Measurements from ENCODE around the gene NFATC1.

NFATC1 gene

DNA sequence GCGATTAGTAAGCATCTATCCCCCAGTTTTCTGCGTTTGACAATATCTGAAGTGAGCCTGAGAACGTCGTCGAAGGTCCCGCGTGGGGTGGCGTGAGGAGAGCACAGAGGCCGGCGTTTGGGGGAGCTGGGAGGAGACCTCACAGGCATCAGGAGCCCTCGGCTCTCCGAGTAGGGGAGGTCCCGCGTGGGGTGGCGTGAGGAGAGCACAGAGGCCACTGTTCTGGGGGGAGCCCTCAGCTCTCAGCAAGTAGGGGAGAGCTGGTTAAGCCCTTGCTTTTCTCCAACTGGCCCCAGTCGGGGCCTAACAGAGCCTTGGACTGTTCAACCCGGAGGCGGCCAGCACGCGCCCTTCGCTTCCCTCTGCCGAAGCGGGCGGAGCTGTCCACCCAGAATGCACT lies 134.3 kb downstream of the NFATC1 start:
- Histone ChIP-seq H3K27ac (no peak overlapping the region), H3K4me2 (0 out of 22 replicates have a peak overlapping the region, but pooled peaks of 2 of the 11 experiments have one; percentile 70), H4K20me1 (peaks cover 0 to 60% (median 19%) of the 10 kb centered on the region in 11 experiments; a peak in 15 of 22 replicates), H3K4me1 (peaks cover 0 to 23% (median 13%) of the 10 kb centered on the region in 10 experiments; a peak in 16 of 20 replicates), H3K9me3 (replicated peaks in 1 of 11) (no peaks in the 10 kb centered on the region), H3K9ac (no peak overlapping the region), H3K36me3 (peaks cover 0 to 15% (median 6%) of the 10 kb centered on the region in 11 experiments; a peak in 7 of 22 replicates), H3K27me3 (peaks cover 0 to 47% (median 3%) of the 10 kb centered on the region in 11 experiments; a peak in 8 of 22 replicates), H3K4me3 (no peak overlapping the region)
- TF ChIP-seq Cebpa-rat (IDR thresholded peaks at IDR 0.05) = no peak

DNA sequence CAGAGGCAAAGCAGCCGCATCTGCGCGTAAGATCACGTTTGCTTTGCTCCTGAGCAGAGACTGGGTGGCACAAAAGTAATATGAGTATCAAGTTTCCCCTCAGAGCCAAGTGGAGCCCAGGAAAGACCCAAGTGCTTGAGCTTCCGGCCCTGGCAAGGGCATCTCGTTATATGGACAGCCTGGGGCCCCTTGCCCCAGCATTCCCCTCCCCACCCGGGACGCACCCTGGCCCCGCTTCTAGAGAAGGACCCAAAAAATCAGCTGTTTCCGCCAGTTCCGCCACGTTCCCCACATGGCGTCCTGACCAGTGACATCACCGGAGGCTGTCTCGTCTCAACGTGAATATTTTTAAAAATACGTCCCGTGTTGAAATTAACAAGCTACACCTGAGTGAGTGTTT lies 135.1 kb downstream of the NFATC1 start:
- no peak for TF ChIP-seq Cebpa-rat (IDR thresholded peaks at IDR 0.05)
- Histone ChIP-seq H3K4me2 (no peak overlapping the region), H3K27ac (no peak overlapping the region), H3K36me3 (peaks cover 0 to 15% (median 6%) of the 10 kb centered on the region in 11 experiments; a peak in 7 of 22 replicates), H3K9ac (no peak overlapping the region), H4K20me1 (peaks cover 0 to 55% (median 15%) of the 10 kb centered on the region in 11 experiments; a peak in 15 of 22 replicates), H3K4me1 (peaks cover 0 to 20% (median 13%) of the 10 kb centered on the region in 10 experiments; a peak in 16 of 20 replicates), H3K9me3 (replicated peaks in 1 of 11) (no peaks in the 10 kb centered on the region), H3K27me3 (peaks cover 0 to 42% (median 3%) of the 10 kb centered on the region in 11 experiments; a peak in 8 of 22 replicates), H3K4me3 (no peak overlapping the region)

DNA sequence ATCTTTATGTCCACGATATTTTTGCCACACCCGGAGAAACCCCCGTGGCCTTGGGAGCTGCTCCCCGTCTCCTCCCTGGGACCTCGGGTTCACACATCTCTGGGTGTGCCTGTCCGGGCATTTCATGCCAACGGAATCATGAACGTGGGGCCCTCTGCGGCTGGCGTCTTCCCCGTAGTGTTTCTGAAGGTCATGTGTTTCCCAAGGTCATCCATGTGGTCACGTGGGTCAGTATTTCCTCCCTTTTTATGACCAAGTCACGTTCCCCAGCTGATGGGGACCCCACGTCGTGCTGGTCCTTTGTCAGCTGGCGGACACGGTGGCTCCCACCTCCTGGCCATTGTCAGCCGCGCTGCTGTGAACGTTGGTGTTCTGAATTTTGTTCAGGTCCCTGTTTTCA lies 135.7 kb downstream of the NFATC1 start:
- peaks cover 0 to 20% (median 11%) of the 10 kb centered on the region in 10 experiments; a peak in 16 of 20 replicates for H3K4me1 ChIP-seq
- no peak overlapping the region for H3K4me2 ChIP-seq
- no peaks in the 10 kb centered on the region for H3K9me3 ChIP-seq (replicated peaks in 1 of 11)
- peaks cover 0 to 37% (median 3%) of the 10 kb centered on the region in 11 experiments; a peak in 8 of 22 replicates for H3K27me3 ChIP-seq
- peaks cover 0 to 15% (median 6%) of the 10 kb centered on the region in 11 experiments; a peak in 7 of 22 replicates for H3K36me3 ChIP-seq
- H3K27ac ChIP-seq = no peak overlapping the region
- peaks cover 0 to 49% (median 9%) of the 10 kb centered on the region in 11 experiments; a peak in 14 of 22 replicates for H4K20me1 ChIP-seq
- H3K4me3 ChIP-seq = no peak overlapping the region
- H3K9ac ChIP-seq = no peak overlapping the region
- TF ChIP-seq Cebpa-rat (IDR thresholded peaks at IDR 0.05) = no peak

DNA sequence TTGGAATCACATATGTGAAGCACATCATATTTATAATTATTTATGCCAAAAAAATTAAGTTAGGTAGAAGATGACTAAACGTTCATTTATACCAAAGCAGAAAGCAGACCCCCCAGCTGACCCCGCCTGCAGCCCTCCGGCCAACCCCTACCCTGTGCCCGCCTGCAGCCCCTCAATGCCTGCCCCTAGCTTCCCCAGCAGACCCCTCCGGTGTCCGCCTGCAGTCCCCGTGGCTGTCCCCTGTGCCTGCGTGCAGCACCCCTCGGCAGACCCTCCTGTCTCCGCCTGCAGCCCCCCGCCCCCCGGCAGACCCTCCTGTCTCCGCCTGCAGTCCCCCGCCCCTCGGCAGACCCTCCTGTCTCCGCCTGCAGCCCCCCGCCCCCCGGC lies 136.2 kb downstream of the NFATC1 start:
- Histone ChIP-seq H3K9me3 (replicated peaks in 1 of 11) (no peaks in the 10 kb centered on the region), H3K27ac (no peak overlapping the region), H3K4me1 (peaks cover 0 to 20% (median 9%) of the 10 kb centered on the region in 10 experiments; a peak in 16 of 20 replicates), H4K20me1 (peaks cover 0 to 44% (median 8%) of the 10 kb centered on the region in 11 experiments; a peak in 13 of 22 replicates), H3K36me3 (peaks cover 0 to 15% (median 6%) of the 10 kb centered on the region in 11 experiments; a peak in 7 of 22 replicates), H3K27me3 (peaks cover 0 to 37% (median 3%) of the 10 kb centered on the region in 11 experiments; a peak in 8 of 22 replicates), H3K9ac (no peak overlapping the region), H3K4me2 (no peak overlapping the region), H3K4me3 (no peak overlapping the region)
- TF ChIP-seq Cebpa-rat (IDR thresholded peaks at IDR 0.05) = no peak

DNA sequence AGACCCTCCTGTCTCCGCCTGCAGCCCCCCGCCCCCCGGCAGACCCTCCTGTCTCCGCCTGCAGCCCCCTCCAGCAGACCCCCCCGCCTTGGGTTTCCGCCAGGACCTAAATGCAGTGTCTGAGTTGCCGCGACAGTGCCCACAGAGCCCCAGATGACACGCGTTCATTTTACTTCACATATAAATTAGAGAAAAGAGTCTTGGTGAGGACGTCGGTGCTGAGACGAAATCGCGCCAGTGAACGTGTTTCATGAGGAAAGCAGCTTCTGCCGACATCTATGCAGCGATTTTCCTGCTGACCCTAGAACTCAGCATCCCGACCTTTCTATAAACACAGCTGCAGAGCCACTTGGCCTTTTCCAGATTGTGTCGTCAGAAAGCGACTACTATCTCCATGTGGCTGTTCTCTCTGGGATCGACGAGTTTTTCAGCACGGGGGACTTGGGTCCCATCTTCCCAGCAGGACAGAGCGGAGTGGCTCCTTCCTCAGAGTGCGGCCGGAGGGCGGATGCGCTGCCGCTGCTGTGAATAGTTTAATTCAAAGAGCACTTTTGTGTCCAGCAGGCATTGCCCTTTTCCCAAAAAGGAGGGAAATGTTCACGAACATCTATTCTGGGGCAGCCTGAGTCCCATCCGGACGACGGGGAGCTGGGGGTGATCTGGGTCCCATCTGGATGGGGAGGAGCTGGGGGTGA lies 136.7 kb downstream of the NFATC1 start:
- no peak overlapping the region for H3K27ac ChIP-seq
- H3K4me1 ChIP-seq = peaks cover 0 to 20% (median 9%) of the 10 kb centered on the region in 10 experiments; a peak in 16 of 20 replicates
- H3K27me3 ChIP-seq = peaks cover 0 to 34% (median 3%) of the 10 kb centered on the region in 11 experiments; a peak in 8 of 22 replicates
- H4K20me1 ChIP-seq = peaks cover 0 to 39% (median 8%) of the 10 kb centered on the region in 11 experiments; a peak in 12 of 22 replicates
- H3K9me3 ChIP-seq (replicated peaks in 1 of 11) = peaks cover 0 to 1% (median 1%) of the 10 kb centered on the region in 11 experiments; a peak in 13 of 22 replicates
- H3K9ac ChIP-seq = no peak overlapping the region
- H3K4me2 ChIP-seq = no peak overlapping the region
- TF ChIP-seq Cebpa-rat (IDR thresholded peaks at IDR 0.05) = no peak
- H3K36me3 ChIP-seq = peaks cover 0 to 10% (median 5%) of the 10 kb centered on the region in 11 experiments; a peak in 7 of 22 replicates
- H3K4me3 ChIP-seq = no peak overlapping the region

DNA sequence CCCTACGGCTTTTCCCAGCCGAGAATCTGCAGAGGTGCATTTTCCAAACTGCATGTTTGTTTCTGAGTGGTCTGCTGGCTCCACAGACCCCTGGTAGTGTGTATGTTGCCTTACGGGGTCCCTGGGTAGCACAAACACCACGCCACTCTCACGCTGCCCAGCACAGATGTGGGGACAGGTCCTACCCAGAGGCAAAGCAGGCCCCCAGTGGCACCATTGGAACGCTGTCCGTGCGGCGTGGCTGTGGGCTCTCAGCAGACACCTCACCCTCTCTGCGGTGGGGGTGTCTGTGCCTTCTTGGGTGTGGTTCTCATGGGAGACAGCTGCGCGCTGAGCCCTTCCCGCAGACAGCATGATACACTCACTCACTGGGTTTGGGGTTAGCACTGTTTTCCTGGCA lies 137.4 kb downstream of the NFATC1 start:
- peaks cover 0 to 5% (median under 1%) of the 10 kb centered on the region in 11 experiments; a peak in 6 of 22 replicates for H3K36me3 ChIP-seq
- peaks cover 0 to 29% (median 3%) of the 10 kb centered on the region in 11 experiments; a peak in 8 of 22 replicates for H3K27me3 ChIP-seq
- H3K27ac ChIP-seq = no peak overlapping the region
- no peak overlapping the region for H3K4me2 ChIP-seq
- H3K4me1 ChIP-seq = peaks cover 0 to 20% (median 9%) of the 10 kb centered on the region in 10 experiments; a peak in 16 of 20 replicates
- no peak overlapping the region for H3K4me3 ChIP-seq
- no peak overlapping the region for H3K9ac ChIP-seq
- H4K20me1 ChIP-seq = peaks cover 0 to 32% (median 8%) of the 10 kb centered on the region in 11 experiments; a peak in 11 of 22 replicates
- H3K9me3 ChIP-seq (replicated peaks in 1 of 11) = peaks cover 6 to 8% (median 8%) of the 10 kb centered on the region in 11 experiments; a peak in 19 of 22 replicates
- TF ChIP-seq Cebpa-rat (IDR thresholded peaks at IDR 0.05) = no peak

DNA sequence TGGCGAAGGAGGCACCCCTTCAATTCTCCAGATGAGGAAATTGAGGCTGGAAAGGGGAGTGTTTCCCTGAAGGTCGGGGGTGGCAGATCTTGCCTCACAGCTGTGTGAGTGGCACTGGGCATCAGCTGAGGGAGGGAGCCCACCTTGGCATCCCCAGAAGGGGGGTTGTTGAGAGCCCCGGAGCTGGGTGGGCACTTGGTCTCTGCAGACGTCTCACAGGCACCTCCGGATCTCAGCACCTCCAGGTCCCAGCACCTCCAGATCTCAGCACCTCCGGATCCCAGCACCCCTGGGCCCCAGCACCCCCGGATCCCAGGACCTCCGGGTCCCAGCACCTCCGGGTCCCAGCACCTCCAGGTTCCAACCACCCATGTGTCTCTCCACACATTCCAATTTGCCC lies 137.9 kb downstream of the NFATC1 start:
- H4K20me1 ChIP-seq = peaks cover 0 to 28% (median 8%) of the 10 kb centered on the region in 11 experiments; a peak in 11 of 22 replicates
- peaks cover 0 to 5% (median 0%) of the 10 kb centered on the region in 11 experiments; a peak in 1 of 22 replicates for H3K36me3 ChIP-seq
- H3K9me3 ChIP-seq (replicated peaks in 1 of 11) = peaks cover 9 to 12% (median 10%) of the 10 kb centered on the region in 11 experiments; a peak in 19 of 22 replicates
- no peak overlapping the region for H3K4me2 ChIP-seq
- peaks cover 0 to 29% (median 3%) of the 10 kb centered on the region in 11 experiments; a peak in 8 of 22 replicates for H3K27me3 ChIP-seq
- H3K4me3 ChIP-seq = no peak overlapping the region
- H3K9ac ChIP-seq = no peak overlapping the region
- H3K27ac ChIP-seq = no peak overlapping the region
- peaks cover 0 to 15% (median 9%) of the 10 kb centered on the region in 10 experiments; a peak in 16 of 20 replicates for H3K4me1 ChIP-seq
- no peak for TF ChIP-seq Cebpa-rat (IDR thresholded peaks at IDR 0.05)

DNA sequence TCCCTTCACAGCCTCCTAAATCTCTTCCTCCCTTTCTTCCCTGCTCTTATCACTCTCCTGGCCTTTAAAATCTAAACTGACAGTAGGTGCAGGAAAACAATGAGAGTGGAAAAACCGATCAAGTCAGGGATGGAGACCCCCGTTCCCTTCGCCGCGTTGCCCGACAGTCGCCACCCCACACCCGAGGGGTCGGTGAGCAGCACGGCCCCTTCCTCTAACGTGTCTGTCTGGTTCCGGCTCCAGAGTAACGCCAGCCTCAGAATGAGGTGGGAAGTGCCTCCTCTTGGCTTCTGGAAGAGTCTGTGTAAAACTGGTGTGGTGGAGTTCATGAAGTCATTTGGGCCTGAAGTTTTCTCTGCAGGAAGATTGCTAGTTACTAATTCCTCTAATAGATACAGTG lies 138.6 kb downstream of the NFATC1 start:
- H3K9me3 ChIP-seq (replicated peaks in 1 of 11) = peaks cover 9 to 15% (median 10%) of the 10 kb centered on the region in 11 experiments; a peak in 19 of 22 replicates
- peaks cover 0 to 8% (median 3%) of the 10 kb centered on the region in 10 experiments; a peak in 14 of 20 replicates for H3K4me1 ChIP-seq
- H4K20me1 ChIP-seq = peaks cover 0 to 24% (median 4%) of the 10 kb centered on the region in 11 experiments; a peak in 10 of 22 replicates
- no peak for TF ChIP-seq Cebpa-rat (IDR thresholded peaks at IDR 0.05)
- peaks cover 0 to 5% (median 0%) of the 10 kb centered on the region in 11 experiments; a peak in 1 of 22 replicates for H3K36me3 ChIP-seq
- no peak overlapping the region for H3K4me3 ChIP-seq
- H3K27ac ChIP-seq = no peak overlapping the region
- H3K4me2 ChIP-seq = no peak overlapping the region
- H3K9ac ChIP-seq = no peak overlapping the region
- H3K27me3 ChIP-seq = peaks cover 0 to 22% (median 3%) of the 10 kb centered on the region in 11 experiments; a peak in 8 of 22 replicates

Data from BLaER1 treated with 17β-estradiol and CSF1 and Interleukin-3, amounts not matched to agents 10 nM and 100 nM (cell line).